Ectodermal cell (in vitro differentiated cells): ENCODE data around the gene PEA15.

Experiments
- H3K27ac ChIP-seq: 2 replicates; pipeline ENCODE4 v1.7.0; 2013; ENCODE audit warnings: mild to moderate bottlenecking, low read depth, low read length; ENCODE audit not compliant: insufficient read depth, poor library complexity, severe bottlenecking
- H3K27me3 ChIP-seq: 2 replicates; pipeline ENCODE4 v1.7.0; 2013; ENCODE audit warnings: mild to moderate bottlenecking, low read length; ENCODE audit not compliant: insufficient read depth, control insufficient read depth, poor library complexity, severe bottlenecking
- H3K36me3 ChIP-seq: one replicate; pipeline ENCODE4 v1.7.0; 2013; ENCODE audit warnings: low read length; ENCODE audit not compliant: control insufficient read depth, insufficient read depth
- H3K4me1 ChIP-seq: one replicate; pipeline ENCODE4 v1.7.0; 2013; ENCODE audit warnings: low read length; ENCODE audit not compliant: control insufficient read depth, insufficient read depth
- H3K4me3 ChIP-seq: 2 replicates; pipeline ENCODE4 v1.7.0; 2013; ENCODE audit warnings: low read depth, low read length, control low read depth; ENCODE audit not compliant: insufficient read depth
- H3K9me3 ChIP-seq: 2 replicates; pipeline ENCODE4 v1.7.0; 2013; ENCODE audit warnings: mild to moderate bottlenecking, low read length, moderate library complexity; ENCODE audit not compliant: control insufficient read depth
- WGBS, 2 experiments: methylation state at CpG; one replicate each; pipeline ENCODE4 v1.1.7; 2013; ENCODE audit warnings: missing lambda C conversion rate in 2 of 2; 5-methylcytosine and 5-hydroxymethylcytosine counted together

The PEA15 gene

DNA sequence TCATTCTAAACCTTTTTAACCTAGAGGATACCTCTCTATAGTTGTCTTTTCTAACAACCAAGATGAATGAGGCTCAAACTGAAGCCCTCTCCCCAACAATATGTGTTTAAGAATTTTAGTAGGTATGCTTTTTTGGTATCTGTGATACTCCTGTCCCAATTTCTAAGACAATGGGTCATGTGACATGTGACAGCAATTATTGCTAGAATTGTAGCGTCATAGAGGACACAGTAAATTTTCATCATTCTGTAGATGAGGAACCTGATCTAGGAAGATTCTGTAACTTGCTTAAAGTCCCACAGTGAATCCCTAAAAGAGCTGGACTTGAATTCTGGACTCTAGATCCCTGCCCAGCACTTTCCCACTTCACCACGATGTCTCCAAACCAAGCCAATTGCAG, 26.5 kb upstream of the PEA15 start:
- no peak overlapping the region for H3K4me3 ChIP-seq
- H3K4me1 ChIP-seq = peaks cover 9% of the 10 kb centered on the region
- peaks cover 5% of the 10 kb centered on the region for H3K27me3 ChIP-seq
- no peaks in the 10 kb centered on the region for H3K9me3 ChIP-seq
- H3K27ac ChIP-seq = no peak overlapping the region
- 94 to 100% methylated on average over 2 of the region's 2 CpGs for WGBS, 2 experiments
- no peaks in the 10 kb centered on the region for H3K36me3 ChIP-seq

DNA sequence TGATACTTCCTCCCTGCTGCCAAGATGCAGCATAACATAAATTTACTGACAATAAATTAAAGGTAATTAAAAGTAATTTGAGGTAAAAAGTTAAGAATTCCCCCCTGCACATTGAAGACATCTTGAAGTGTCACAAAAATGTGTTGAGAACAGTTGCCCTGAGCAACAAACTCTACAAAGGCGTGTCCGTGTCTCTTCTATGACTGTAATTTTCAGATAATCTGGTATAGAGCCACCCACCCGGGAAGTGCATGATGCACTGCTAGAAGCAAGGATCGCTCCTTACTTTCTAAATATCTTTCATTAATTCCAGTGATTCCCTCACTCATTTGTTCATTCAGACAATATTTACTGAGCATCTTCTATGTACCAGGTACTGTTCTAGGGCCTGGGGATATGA, 25.8 kb upstream of the PEA15 start:
- Histone ChIP-seq H3K27ac (no peak overlapping the region), H3K9me3 (no peaks in the 10 kb centered on the region), H3K36me3 (no peaks in the 10 kb centered on the region), H3K4me3 (no peak overlapping the region), H3K27me3 (no peaks in the 10 kb centered on the region), H3K4me1 (peaks cover 9% of the 10 kb centered on the region)
- WGBS, 2 experiments = 95 to 98% methylated on average over 4 of the region's 4 CpGs

DNA sequence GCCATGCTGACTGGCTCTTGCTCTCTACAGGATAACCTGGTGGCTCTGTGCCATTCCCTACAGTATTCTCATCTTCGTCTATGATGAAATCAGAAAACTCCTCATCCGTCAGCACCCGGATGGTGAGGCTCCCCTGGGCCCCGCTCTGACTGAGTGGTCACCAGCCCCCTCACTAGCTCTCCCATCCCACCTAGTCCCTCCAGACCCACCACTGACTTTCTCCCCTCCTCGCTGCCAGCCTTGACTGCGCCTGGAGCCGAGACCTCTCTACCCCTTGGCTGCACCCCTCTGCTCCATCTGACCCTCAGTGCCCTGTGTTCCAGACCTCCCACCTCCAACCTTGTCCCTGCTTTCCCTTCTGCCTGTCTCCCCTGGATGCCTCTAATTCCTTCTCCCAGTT, 18.9 kb upstream of the PEA15 start:
- H3K36me3 ChIP-seq = no peaks in the 10 kb centered on the region
- no peaks in the 10 kb centered on the region for H3K4me1 ChIP-seq
- H3K9me3 ChIP-seq = no peaks in the 10 kb centered on the region
- WGBS, 2 experiments = 94% methylated on average over 7 of the region's 7 CpGs
- no peak overlapping the region for H3K27ac ChIP-seq
- no peaks in the 10 kb centered on the region for H3K27me3 ChIP-seq
- no peak overlapping the region for H3K4me3 ChIP-seq

DNA sequence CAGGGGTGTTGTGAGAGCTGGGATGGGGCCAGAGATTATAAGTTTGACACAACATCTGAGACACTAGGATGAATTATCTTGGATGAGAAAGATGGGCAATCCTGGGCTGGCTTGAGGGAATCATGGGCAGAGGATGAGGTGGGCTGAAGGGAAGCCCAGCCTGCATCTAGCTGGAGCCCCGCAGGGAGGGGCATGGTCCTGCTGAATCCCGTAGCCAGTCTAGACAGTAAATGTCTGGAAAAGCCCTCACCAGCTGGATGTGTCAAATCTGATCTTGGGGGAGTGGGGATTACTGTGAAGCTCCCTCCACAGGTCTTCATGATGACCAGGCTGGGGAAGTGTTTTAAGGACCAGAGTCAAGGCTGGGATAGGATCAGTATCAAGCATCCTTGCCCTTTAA, 18.5 kb upstream of the PEA15 start:
- Histone ChIP-seq H3K36me3 (no peaks in the 10 kb centered on the region), H3K27ac (no peak overlapping the region), H3K27me3 (no peaks in the 10 kb centered on the region), H3K9me3 (no peaks in the 10 kb centered on the region), H3K4me1 (no peaks in the 10 kb centered on the region), H3K4me3 (no peak overlapping the region)
- WGBS, 2 experiments = 84 to 95% methylated on average over 2 of the region's 2 CpGs

DNA sequence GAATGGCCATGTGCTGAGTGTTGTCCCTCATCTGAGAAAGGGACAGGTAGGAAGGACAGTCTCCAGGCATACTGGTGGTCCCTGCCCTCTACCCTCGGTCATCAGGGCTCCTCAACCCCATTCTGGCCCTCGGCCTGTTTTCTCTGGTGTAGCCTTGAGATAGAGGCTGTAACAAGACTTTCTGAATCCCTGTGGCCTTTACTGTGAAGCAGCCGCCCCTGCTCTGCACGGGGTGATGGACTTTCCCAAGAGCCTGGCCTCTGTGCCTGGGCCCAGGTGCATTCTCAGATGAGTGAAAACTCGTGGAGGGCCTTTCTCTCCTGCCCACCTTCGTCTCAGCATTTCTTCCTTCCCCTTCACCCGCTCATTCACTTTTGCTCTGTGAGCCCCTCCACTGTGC, 17.8 kb upstream of the PEA15 start:
- Histone ChIP-seq H3K4me3 (no peak overlapping the region), H3K27me3 (no peaks in the 10 kb centered on the region), H3K27ac (no peak overlapping the region), H3K9me3 (no peaks in the 10 kb centered on the region), H3K36me3 (no peaks in the 10 kb centered on the region), H3K4me1 (no peaks in the 10 kb centered on the region)
- 89 to 90% methylated on average over 7 of the region's 7 CpGs for WGBS, 2 experiments

DNA sequence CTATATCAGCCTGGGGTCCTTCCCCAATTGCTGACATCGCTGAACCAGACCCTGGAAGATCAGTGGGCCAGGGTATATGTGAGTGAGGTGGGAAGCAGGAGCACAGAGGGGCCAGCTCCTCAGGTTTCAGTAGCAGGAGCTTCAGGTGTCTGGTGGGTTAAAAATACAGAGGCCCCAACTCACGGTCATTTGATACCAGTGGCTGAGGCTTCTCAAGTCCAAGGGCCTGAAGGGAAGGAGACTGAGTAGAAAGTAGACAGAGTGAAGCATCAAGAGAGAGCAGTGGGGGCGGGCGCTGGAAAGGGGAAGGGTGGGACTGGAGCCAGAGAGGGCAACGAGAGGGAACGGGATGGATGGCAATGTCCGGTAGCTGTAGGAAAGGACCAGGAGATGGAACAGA, 16.8 kb upstream of the PEA15 start:
- Histone ChIP-seq H3K27me3 (no peaks in the 10 kb centered on the region), H3K4me1 (peaks cover 5% of the 10 kb centered on the region), H3K27ac (no peak overlapping the region), H3K4me3 (no peak overlapping the region), H3K9me3 (no peaks in the 10 kb centered on the region), H3K36me3 (no peaks in the 10 kb centered on the region)
- WGBS, 2 experiments = 96% methylated on average over 7 of the region's 7 CpGs

DNA sequence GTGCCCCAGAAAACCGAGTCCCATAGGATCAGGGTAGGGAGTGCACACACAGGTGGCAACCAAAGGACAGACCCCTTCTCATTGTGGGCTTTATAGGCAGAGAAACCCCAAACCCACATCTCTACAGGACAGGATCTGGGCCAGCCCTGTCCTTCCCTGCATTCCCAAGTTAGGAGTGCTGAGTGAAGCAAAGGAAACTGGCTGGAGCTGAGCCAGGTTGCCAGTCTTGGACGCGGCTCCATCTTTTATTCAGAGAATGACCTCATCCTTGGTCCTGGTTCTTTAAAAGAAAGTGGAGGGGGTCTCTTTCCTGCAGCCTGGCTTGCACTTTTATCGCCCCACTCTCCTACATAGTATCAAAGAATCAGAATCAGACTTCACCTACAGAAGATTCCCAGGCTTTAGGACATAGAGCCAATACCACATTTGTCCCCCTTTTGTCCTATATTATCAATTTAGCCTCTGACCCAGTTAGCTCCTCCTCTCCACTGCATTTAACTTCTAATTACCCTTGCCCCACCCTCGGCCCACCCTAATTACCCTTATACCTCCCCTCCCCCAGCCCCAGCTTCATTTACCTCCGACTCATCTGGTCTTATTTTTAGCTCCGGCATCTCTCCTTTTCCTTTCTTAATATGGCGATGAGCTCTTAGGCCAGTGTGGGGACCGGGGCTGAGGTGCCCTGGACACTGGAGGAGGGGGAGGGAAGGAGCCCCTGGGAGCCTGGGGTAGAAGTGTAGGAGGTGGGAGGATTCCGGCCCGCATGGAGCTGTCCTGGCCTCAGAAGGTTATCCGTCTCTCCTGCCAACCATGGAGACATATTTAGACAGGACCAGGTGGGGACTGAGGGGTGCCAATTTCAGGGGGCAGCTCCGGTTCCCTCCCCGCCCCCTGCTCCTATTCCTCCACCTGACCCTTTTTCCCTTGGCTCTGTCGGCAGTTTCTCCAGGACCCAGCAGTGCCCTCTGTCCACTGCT, 15.2 kb upstream of the PEA15 start, which contains the start of gene CASQ1:
Gene CASQ1, plus strand, starts transcription at position 927 of the 977 bp plus-strand sequence. CDS start 177 bp downstream, outside the sequence.
- peaks cover 7% of the 10 kb centered on the region for H3K4me1 ChIP-seq
- H3K27me3 ChIP-seq = no peaks in the 10 kb centered on the region
- H3K4me3 ChIP-seq = no peak within 1 kb of the TSS
- H3K36me3 ChIP-seq = no peaks in the 10 kb centered on the region
- no peak within 1 kb of the TSS for H3K27ac ChIP-seq
- no peaks in the 10 kb centered on the region for H3K9me3 ChIP-seq
- WGBS, 2 experiments = 78 to 81% methylated on average over 15 of the region's 15 CpGs

DNA sequence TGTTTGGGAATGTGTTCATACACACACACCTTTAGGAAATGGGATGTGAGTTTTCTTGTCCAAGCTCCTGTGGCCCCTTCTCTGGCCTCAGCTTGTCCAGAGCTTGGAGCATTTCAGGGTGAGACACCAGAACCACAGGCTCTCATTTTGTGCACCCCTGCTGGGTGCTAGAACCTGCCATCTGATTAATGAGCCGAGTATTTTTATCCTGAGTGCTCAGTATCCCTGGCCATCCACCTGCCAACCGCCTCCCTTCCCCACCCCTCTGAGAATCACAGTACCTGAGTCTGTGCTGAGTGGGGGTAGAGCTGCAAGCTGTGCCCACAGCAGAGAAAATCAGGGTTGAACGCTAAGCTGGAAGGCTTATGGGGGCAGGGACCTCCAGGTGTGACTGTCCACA, 13.4 kb upstream of the PEA15 start:
- 94 to 96% methylated on average over 3 of the region's 3 CpGs for WGBS, 2 experiments
- Histone ChIP-seq H3K9me3 (no peaks in the 10 kb centered on the region), H3K27me3 (no peaks in the 10 kb centered on the region), H3K27ac (no peak overlapping the region), H3K4me3 (no peak overlapping the region), H3K4me1 (peaks cover 7% of the 10 kb centered on the region), H3K36me3 (no peaks in the 10 kb centered on the region)

DNA sequence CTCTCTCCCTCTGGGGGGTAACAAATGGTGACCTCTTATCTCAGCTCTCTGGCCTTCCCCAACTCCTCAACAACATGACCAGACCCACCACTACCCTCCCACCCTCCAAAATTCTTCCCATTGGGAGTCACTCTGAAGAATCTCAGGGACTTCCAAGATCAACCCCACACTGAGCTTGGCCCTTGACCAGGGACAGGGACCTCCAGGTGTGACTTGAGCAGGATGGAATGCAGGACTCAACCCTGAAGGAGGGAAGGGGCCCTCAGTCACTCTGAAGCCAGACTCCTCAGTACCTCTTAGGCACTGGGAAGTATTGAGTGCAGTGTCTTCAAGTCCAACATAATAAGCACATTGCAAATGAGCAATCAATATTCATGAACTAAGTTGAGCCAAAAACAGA, 12.9 kb upstream of the PEA15 start:
- H3K4me1 ChIP-seq = peaks cover 7% of the 10 kb centered on the region
- H3K36me3 ChIP-seq = no peaks in the 10 kb centered on the region
- no peak overlapping the region for H3K4me3 ChIP-seq
- H3K9me3 ChIP-seq = no peaks in the 10 kb centered on the region
- no peaks in the 10 kb centered on the region for H3K27me3 ChIP-seq
- H3K27ac ChIP-seq = no peak overlapping the region

DNA sequence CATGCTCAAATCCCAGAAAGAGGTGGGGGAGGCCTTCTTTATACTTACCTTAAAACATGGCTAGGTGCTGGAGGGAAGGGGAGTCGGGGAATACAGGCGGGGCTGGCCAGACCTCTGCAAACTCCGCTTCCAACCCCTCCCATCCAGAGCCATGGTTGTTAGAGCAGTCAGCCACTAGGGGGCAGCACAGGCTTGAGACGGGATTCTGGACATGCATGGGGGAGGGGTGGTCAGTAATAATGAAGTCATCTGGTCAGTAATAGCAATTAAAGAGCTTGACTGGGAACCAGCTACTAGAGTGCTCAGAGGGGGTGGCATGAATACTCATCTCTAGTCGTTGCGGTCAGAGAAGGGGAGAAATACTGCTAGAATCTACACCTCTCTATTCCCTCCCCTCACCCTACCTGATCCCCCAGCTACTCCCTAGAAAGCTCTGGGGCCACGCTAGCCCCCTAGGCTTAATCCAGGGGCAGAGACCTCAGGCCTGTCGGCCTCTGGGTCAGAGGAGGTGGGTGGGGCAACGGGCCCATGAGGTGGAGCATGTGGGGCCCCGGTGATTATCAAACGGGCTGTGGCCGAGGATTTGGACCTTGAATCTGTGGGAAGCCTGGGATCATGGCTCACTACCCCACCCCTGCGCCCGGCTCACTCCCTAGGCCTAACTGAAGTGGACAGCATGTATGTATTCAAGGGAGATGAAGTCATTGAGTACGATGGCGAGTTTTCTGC, 11.9 kb upstream of the PEA15 start:
- no peak overlapping the region for H3K27ac ChIP-seq
- no peaks in the 10 kb centered on the region for H3K36me3 ChIP-seq
- H3K9me3 ChIP-seq = no peaks in the 10 kb centered on the region
- H3K4me1 ChIP-seq = peaks cover 7% of the 10 kb centered on the region
- no peak overlapping the region for H3K4me3 ChIP-seq
- H3K27me3 ChIP-seq = no peaks in the 10 kb centered on the region
- 40% methylated on average over 16 of the region's 16 CpGs for WGBS, 2 experiments
